NCI-H2081 (cell line): ENCODE measurements around the gene DESI2.

Experiments used
- DNase-seq, 2 experiments: peaks; one replicate each; lab custom pipeline; 2025; lab: John Stamatoyannopoulos, UW

The DESI2 gene

DNA sequence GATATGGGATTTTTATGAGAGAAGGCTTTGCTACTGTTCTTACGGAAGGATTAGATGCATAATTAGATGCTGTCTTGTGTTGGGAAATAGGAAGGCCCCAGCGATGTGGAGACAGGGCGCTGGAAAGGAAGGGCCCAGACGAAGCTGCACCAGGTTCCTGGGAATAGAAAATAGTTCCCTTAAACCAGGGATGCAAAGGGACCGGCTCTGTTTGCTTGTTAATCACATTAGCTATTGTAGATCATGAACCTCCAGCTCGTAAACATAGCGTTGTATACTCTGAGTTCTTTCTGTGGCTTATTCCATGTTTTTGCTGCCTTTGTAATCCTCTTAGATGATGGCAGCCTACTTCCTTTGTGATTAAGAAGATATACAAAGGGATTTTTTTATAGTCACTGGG, 102.7 kb downstream of the DESI2 start:
- DNase-seq = no peak

DNA sequence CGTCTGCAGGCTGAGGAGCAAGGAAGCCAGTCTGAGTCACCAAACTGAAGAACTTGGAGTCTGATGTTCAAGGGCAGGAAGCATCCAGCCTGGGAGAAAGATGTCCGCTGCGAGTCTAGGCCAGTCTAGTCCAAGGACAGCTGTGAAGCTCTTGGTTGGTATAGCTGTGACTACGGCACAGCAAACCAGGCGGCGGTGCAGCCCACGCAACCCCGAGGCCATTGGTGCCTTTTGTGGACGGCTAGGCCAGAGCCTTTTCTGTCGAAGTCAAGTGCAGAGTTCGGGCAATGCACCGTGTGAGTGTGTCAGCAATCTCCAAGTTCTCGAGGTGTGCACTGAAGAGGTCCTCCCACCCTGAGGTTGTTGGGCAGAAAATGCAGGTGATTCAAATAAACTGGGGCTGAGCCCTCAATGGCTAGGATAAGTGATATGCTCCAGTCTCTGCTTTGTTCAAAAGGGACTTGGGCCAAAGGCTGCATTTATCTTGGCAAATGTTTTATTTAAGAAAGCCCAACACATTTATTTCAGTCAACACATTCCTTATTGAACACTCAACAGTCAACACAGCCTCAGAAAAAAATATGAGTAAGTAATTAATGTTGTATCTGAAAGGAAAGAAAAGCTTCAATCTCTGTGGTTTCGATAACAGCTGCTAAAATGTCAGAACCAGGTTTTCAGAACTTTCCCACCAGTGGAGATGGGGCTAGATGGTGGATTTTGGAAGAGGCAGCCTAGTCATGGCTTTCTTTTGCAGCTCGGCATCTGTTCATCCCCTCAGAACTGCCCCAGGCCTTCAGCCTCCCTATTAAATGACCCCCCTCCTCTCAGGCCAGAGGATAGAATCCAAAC, 104.4 kb downstream of the DESI2 start:
- peak in 1 of 2 experiments; percentile 37 for DNase-seq
